HS-27A (cell line): ENCODE measurements around the gene PLCE1.

Source experiments
- DNase-seq: peaks from one replicate; pipeline ENCODE4 v3.0.0-alpha.2; 2012; ENCODE audit warnings: low read depth, missing footprints

PLCE1 gene

DNA sequence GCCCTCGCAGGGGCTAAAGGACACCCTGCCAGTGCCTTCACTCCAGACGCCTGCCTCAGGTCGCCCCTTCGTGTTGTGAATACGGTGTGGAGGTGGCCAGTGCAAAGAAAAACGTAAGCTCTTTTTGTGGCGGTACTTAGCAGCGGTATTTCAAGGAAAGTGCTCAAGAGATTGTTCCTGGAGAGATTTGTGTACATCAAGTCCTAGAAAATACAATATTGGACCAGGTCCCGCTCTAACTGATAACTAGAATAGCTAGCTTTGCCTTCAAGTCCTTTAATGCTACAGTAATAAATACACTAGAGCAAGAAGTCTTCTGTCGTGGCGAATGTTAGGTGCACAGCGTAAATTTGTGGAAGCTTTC, 689 bp downstream of the PLCE1 start:
- DNase-seq = no peak

- DNase-seq = no peak
These were observed 1.5 kb downstream of the PLCE1 start for GRCh38 chr10:93995182-93995581.

DNA sequence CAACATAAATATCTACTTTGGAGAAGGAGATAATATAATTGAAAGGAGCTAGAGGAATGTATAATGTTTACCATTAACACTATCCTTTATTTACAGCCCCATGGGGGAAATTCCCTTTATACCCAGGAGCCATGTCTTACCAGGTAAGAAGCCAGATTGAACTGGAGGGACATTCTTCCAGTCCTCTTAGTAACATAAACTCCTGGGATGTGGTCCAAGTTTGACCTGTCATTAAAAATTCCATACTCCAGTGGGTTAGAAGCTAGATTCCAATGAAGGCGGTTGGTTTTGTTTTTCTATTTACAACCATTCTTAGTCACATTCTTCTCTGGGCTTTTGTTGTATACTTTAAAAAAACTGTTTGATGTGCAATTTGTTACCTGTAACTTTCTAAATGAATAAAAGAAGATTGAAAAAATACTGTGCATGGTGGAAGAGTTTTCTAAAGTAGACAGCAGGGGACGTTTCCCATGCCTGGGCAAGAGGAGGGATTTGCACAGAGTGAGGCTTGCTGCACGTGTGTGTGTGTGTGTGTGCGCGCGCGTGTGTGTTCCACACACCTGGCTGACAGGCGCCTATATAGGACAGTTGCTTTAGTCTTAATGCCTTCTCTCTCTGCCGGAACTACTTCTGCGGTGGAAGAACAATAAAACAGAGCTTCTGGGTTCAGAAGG, 2.0 kb downstream of the PLCE1 start:
- DNase-seq = no peak

DNA sequence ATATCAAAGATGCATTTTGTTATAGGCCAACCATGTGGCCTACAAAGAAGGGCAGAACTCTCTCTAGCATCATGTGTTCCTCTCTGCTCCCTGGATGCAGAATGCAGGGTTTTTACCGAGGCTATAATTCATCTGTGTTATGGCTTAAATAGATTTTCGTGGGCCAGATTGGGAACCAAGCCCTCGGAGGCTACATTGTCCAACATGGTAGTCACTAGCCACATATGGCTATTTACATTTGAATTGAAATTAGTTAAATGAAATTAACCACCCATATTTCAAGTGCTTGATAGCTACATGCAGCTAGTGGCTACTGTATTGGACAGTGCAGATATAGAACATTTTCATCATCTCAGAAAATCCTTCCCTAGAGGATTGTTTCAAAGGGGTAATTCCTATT, 2.8 kb downstream of the PLCE1 start:
- no peak for DNase-seq

- no peak for DNase-seq
These were observed 3.8 kb downstream of the PLCE1 start for GRCh38 chr10:93997546-93997945.

DNA sequence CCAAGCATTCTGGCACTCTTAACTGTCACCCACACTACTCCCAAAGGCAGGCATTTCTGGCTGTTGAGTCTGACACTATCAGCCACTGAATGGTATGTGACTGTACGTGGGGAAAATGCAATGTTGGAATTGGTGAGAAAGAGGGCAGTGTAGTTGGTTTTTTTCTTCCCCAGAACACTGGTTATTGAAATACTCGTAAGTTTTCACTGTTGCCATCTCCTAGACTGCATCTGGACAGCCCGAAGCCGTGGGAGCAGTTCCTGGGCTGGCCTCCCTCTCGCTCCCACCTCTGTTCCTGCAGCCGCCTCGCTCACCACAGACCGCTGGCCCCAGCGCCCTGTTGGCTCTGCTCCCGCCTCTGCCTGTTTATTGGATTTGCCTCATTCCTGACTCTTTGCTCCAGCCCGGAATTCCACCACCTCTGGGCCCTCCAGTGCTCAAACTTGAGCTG, 5.7 kb downstream of the PLCE1 start:
- DNase-seq = no peak

GRCh38 chr10:94000638-94001415, 7.1 kb downstream of the PLCE1 start:
- no peak for DNase-seq

DNA sequence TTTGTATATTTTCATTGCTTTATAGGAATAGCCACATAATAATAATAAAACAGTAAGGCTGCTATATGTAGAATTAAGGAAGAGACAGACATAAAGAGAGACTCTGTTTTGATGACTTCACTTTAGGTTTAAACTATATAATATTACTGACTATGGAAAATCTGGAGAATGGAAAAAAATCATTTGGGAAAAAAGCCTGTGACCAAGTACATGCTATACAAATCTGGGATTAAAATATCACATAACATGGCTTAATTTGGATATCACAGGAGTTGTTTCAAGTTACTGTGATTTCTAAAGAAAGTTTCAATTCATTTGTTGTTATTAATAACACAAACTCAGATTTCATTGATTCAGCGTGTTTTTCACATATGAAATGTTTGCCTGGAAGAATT, 7.7 kb downstream of the PLCE1 start:
- no peak for DNase-seq

GRCh38 chr10:94002156-94002555, 8.4 kb downstream of the PLCE1 start:
- DNase-seq = no peak

- DNase-seq = no peak
These were observed 9.8 kb downstream of the PLCE1 start for GRCh38 chr10:94003488-94003887.

DNA sequence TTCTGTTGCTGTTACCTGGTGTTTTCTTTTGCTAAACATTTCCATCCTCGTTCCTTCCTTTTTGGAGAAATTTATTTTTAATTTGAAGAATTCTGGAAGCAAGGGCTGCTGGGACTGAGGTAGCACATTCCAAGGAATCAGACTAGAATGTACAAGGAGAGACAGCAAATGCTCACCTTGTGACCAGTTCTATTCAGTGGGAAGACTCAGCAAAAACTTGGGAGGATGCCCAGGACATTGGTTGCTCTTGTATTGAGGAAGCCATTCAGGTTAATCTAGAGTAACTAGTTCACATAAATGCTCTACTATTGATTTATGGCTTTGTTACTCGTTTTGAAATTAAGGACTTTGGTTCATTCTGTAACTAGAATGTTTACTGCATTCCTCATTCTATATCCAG, 11.3 kb downstream of the PLCE1 start:
- DNase-seq = no peak

GRCh38 chr10:94006591-94007550, 13.1 kb downstream of the PLCE1 start:
- DNase-seq = peak; percentile 64

DNA sequence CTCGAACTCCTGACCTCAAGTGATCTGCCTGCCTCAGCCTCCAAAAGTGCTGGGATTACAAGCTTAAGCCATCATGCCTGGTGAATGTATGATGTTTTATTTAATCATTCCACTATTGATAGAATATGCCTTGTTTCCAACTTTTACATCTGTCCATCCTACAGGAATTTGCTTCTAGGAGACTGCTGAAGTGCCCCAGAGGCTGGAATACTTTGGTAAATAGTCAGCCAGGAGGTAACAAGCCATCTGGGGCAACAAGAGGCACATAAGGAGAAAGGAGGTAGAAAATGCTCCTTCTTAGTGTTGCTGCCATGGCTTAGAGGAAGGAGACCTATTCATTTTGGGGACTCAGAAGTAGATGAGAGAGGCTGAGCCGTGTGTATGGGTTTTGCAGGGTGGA, 14.8 kb downstream of the PLCE1 start:
- no peak for DNase-seq

GRCh38 chr10:94010116-94010515, 16.4 kb downstream of the PLCE1 start:
- no peak for DNase-seq

GRCh38 chr10:94010886-94011285, 17.2 kb downstream of the PLCE1 start:
- DNase-seq = no peak

GRCh38 chr10:94011296-94011695, 17.6 kb downstream of the PLCE1 start:
- DNase-seq = no peak

DNA sequence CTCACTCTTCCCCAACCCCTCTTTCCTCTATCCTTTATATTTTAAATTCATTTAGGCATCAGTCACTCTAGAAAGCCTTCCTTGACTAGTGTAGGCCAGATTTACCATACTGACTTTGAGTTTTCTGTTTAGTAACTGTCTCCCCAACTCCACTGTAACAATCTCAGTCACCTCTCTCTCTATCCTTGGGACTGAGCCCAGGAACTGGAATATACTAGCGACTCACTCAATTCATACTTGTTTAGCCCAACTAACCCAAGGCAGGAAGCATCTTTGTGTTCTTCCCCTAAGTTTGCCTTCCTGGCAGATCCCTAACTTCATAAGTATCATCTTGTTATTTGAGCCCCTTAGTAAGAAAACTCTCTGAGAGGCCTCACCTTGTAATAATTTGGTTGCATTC, 19.1 kb downstream of the PLCE1 start:
- DNase-seq = no peak

GRCh38 chr10:94013331-94013760, 19.6 kb downstream of the PLCE1 start:
- DNase-seq = no peak

DNA sequence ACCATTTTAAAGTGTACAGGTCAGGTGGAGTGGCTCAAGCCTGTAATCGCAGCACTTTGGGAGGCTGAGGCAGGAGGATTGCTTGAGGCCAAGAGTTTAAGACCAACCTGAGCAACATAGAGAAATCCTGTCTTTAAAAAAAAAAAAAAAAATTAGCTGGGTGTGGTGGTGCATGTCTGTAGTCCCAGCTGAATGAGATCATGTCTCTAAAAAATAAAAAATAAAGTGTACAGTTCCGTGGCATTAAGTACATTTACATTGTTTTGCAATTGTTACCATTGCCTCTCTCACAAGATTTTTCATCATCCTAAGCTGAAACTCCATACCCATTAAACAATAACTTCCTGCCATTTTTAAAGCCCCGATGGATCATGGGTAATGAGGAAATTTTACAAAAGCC, 20.6 kb downstream of the PLCE1 start:
- DNase-seq = no peak

DNA sequence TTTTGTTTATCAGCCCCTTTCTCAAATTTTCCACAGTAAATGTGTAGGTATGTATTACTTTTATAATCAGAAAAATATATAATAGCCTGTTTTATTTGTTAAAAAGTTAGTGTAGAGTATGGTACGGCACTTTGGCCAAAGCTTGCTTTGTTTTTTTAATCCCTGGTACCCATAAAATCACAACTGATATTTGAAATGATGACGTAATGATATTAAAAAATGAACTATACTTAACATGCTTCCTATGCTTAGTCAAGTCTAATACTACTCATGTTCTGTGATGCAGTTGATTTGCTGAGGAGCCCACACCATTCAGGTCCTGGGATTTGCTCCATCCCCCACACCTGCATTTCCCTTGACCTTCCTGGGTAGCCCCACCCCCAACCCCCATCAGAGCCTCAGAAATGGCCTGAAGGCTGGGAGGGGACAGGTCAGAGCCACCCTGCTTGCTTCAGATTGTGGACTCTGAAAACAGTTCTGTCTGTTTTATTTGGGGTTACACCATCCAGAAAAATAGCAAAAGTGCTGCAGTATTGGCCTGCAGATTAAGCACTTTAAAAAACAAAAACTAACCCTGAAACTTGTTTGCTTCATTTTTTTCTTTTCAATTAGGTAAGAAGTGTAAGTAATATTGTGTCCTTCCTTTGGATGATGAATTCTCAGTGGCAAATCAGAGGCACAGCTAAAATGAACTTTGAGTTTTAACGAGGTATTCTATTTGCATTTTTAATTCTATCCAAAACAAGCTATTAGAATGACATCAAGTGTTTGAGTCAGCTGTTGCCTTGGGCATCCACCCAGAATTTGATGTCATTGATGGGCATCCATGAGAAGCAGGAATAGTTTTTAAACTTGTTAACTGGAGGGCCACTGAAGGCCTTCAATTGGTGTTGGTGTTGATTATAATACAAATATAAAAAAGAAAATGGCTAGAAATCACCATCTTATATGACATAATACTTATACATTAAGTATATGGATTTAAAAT, 23.3 kb downstream of the PLCE1 start:
- DNase-seq = no peak

DNA sequence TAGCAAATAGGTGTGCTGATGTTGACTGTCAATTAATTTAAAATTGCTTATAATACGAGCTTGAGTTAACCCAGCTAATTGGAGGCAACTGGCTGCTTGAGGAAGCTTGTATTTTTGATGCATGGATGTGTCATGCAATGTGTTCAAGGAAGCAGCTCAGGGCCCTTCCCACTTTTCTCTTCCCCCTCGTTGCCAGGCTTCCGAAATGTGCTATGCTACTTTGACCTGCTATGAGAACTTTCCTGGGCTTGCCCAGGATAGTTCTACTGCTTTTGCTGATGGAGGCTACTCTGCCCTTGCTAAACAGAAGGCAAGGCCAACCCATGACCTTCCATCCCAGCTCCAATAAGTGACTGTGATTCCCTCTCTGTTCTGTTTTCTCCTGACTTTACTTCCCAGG, 24.4 kb downstream of the PLCE1 start:
- DNase-seq = no peak
